ENCODE data around the gene ABCA13.
"Not testable (repeated sequence)": the region's sequence is repeated elsewhere in the genome, so short reads cannot be mapped to it uniquely, and the experiment has no call there.

The ABCA13 gene, protein sequence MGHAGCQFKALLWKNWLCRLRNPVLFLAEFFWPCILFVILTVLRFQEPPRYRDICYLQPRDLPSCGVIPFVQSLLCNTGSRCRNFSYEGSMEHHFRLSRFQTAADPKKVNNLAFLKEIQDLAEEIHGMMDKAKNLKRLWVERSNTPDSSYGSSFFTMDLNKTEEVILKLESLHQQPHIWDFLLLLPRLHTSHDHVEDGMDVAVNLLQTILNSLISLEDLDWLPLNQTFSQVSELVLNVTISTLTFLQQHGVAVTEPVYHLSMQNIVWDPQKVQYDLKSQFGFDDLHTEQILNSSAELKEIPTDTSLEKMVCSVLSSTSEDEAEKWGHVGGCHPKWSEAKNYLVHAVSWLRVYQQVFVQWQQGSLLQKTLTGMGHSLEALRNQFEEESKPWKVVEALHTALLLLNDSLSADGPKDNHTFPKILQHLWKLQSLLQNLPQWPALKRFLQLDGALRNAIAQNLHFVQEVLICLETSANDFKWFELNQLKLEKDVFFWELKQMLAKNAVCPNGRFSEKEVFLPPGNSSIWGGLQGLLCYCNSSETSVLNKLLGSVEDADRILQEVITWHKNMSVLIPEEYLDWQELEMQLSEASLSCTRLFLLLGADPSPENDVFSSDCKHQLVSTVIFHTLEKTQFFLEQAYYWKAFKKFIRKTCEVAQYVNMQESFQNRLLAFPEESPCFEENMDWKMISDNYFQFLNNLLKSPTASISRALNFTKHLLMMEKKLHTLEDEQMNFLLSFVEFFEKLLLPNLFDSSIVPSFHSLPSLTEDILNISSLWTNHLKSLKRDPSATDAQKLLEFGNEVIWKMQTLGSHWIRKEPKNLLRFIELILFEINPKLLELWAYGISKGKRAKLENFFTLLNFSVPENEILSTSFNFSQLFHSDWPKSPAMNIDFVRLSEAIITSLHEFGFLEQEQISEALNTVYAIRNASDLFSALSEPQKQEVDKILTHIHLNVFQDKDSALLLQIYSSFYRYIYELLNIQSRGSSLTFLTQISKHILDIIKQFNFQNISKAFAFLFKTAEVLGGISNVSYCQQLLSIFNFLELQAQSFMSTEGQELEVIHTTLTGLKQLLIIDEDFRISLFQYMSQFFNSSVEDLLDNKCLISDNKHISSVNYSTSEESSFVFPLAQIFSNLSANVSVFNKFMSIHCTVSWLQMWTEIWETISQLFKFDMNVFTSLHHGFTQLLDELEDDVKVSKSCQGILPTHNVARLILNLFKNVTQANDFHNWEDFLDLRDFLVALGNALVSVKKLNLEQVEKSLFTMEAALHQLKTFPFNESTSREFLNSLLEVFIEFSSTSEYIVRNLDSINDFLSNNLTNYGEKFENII (N-terminal part only)

DNA sequence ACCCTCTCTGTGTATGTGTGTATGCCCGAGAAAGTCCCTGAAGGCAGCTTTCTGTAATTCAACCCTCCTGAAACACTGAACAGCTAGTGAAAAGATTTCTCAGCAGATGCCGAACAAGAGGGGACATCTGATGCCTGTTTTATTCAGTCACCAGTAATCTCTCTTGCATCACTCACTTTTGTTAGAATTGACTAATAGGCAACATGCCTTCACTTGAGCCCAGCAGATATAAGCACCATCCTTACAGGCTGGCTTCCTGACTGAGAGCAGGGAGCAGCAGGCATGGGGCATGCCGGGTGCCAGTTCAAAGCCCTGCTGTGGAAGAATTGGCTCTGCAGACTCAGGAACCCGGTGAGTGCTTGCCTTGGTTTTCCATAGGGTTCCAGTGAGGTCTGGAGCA lies at the start of gene ABCA13:
TSS of gene ABCA13 (plus strand) at position 257 of the 400 bp plus-strand sequence. CDS start at position 283, 26 bp downstream.
- no peak within 1 kb of the TSS for H3K4me3 ChIP-seq (ENCODE audit: low read depth, low read length)
- H3K9ac ChIP-seq (ENCODE audit: low read depth, low read length) = no peak within 1 kb of the TSS
- H3K4me1 ChIP-seq (ENCODE audit: control insufficient read depth, insufficient read depth, low read length) = peaks cover 5% of the 10 kb centered on the region
- H3K36me3 ChIP-seq (ENCODE audit: control insufficient read depth, insufficient read depth, low read length) = no peaks in the 10 kb centered on the region
- peaks cover 8% of the 10 kb centered on the region for H3K27me3 ChIP-seq (ENCODE audit: control insufficient read depth, insufficient read depth, low read length)
- no peaks in the 10 kb centered on the region for H3K9me3 ChIP-seq (ENCODE audit: control insufficient read depth, insufficient read depth, low read length)

- no peak overlapping the region for H3K4me3 ChIP-seq (ENCODE audit: low read depth, low read length)
- H3K4me1 ChIP-seq (ENCODE audit: control insufficient read depth, insufficient read depth, low read length) = no peaks in the 10 kb centered on the region
- no peaks in the 10 kb centered on the region for H3K9me3 ChIP-seq (ENCODE audit: control insufficient read depth, insufficient read depth, low read length)
- H3K36me3 ChIP-seq (ENCODE audit: control insufficient read depth, insufficient read depth, low read length) = no peaks in the 10 kb centered on the region
- no peaks in the 10 kb centered on the region for H3K27me3 ChIP-seq (ENCODE audit: control insufficient read depth, insufficient read depth, low read length)
- H3K9ac ChIP-seq (ENCODE audit: low read depth, low read length) = no peak overlapping the region
Observed at GRCh38 chr7:48126037-48126436, 45.2 kb upstream of the ABCA13 start.

DNA sequence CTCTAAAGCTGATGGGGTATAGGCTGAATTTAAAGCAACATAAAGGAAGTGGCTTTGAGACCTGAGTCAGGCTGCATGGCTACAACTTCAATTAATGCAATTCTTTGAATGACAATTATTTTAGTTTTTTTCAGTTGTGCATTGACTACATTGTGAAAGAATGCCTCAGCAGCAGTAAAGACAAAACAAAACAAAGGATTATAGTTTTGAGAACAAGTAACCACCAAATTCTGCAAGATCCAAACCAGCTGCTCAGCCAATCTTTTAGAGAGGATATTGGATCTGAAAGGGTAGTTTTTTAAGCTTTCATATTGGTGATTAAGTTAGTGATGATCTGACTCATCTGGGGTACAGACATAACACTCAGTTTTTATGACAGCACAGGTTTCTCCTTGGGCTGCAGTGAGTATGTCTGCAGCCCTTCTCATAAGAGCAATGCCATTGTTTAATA lies 40.6 kb upstream of the ABCA13 start:
- Histone ChIP-seq H3K9ac (ENCODE audit: low read depth, low read length) (no peak overlapping the region), H3K4me3 (ENCODE audit: low read depth, low read length) (no peak overlapping the region), H3K4me1 (ENCODE audit: control insufficient read depth, insufficient read depth, low read length) (peaks cover 2% of the 10 kb centered on the region), H3K27me3 (ENCODE audit: control insufficient read depth, insufficient read depth, low read length) (no peaks in the 10 kb centered on the region), H3K9me3 (ENCODE audit: control insufficient read depth, insufficient read depth, low read length) (no peaks in the 10 kb centered on the region), H3K36me3 (ENCODE audit: control insufficient read depth, insufficient read depth, low read length) (no peaks in the 10 kb centered on the region)

GRCh38 chr7:48132792-48133191 lies 38.5 kb upstream of the ABCA13 start:
- no peak overlapping the region for H3K4me3 ChIP-seq (ENCODE audit: low read depth, low read length)
- H3K4me1 ChIP-seq (ENCODE audit: control insufficient read depth, insufficient read depth, low read length) = peaks cover 2% of the 10 kb centered on the region
- no peaks in the 10 kb centered on the region for H3K27me3 ChIP-seq (ENCODE audit: control insufficient read depth, insufficient read depth, low read length)
- H3K9me3 ChIP-seq (ENCODE audit: control insufficient read depth, insufficient read depth, low read length) = no peaks in the 10 kb centered on the region
- no peaks in the 10 kb centered on the region for H3K36me3 ChIP-seq (ENCODE audit: control insufficient read depth, insufficient read depth, low read length)
- no peak overlapping the region for H3K9ac ChIP-seq (ENCODE audit: low read depth, low read length)

GRCh38 chr7:48139459-48139858 lies 31.8 kb upstream of the ABCA13 start:
- H3K36me3 ChIP-seq (ENCODE audit: control insufficient read depth, insufficient read depth, low read length) = no peaks in the 10 kb centered on the region
- H3K4me3 ChIP-seq (ENCODE audit: low read depth, low read length) = no peak overlapping the region
- H3K4me1 ChIP-seq (ENCODE audit: control insufficient read depth, insufficient read depth, low read length) = no peaks in the 10 kb centered on the region
- H3K27me3 ChIP-seq (ENCODE audit: control insufficient read depth, insufficient read depth, low read length) = no peaks in the 10 kb centered on the region
- H3K9me3 ChIP-seq (ENCODE audit: control insufficient read depth, insufficient read depth, low read length) = peaks cover 6% of the 10 kb centered on the region
- H3K9ac ChIP-seq (ENCODE audit: low read depth, low read length) = no peak overlapping the region

DNA sequence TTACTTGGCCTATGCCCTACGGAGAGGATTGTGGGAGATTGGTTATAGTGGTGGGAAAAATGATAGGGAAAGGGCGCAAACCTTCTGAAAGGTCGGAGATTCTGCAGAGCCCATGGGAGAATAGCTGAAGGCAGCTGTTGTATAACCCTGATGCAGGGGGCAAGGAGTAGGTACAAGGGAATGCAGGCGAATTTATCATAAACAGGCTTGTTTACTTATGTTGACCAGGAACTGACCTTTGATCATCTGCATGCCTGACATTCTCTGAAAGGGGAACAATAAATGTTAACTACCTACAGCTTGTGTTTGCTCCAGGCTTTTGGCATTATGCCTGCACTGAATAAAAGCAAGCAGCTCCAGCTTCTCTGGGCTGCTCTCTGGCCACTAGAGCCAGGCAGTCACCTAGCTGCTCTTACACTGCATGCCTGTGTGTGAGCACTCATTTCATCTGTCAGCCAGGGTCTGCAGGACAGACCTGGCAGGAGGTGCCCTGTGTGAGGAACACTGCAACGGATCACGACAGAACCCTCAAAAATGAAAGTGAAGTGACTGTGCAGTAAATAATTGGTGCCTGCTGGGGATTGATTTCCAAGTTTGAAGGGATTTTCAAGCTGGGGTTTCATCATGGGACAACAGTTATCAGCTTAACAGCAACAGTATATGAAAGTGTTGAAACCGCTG lies 31.1 kb upstream of the ABCA13 start:
- Histone ChIP-seq H3K36me3 (ENCODE audit: control insufficient read depth, insufficient read depth, low read length) (no peaks in the 10 kb centered on the region), H3K9me3 (ENCODE audit: control insufficient read depth, insufficient read depth, low read length) (peaks cover 6% of the 10 kb centered on the region), H3K27me3 (ENCODE audit: control insufficient read depth, insufficient read depth, low read length) (no peaks in the 10 kb centered on the region), H3K9ac (ENCODE audit: low read depth, low read length) (no peak overlapping the region), H3K4me3 (ENCODE audit: low read depth, low read length) (no peak overlapping the region), H3K4me1 (ENCODE audit: control insufficient read depth, insufficient read depth, low read length) (peaks cover under 1% of the 10 kb centered on the region)

DNA sequence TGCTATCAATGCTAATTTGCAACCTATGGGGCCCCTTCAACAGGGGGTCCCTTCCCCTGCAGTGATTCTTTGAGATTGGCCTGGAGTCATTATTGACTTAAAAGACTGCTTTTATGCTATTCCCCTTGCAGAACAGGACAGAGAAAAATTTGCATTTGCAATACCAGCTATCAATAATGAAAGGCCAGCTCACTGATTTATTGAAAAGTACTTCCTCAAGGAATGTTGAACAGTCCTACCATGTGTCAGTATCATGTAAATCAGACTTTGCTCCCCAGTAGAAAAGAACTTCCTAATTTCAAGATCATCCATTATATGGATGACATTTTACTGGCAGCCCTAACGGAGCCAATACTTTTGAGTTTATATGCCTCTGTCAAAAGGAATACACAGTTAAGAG lies 29.7 kb upstream of the ABCA13 start:
- H3K36me3 ChIP-seq (ENCODE audit: control insufficient read depth, insufficient read depth, low read length) = no peaks in the 10 kb centered on the region
- H3K9me3 ChIP-seq (ENCODE audit: control insufficient read depth, insufficient read depth, low read length) = peaks cover 6% of the 10 kb centered on the region
- H3K27me3 ChIP-seq (ENCODE audit: control insufficient read depth, insufficient read depth, low read length) = no peaks in the 10 kb centered on the region
- H3K9ac ChIP-seq (ENCODE audit: low read depth, low read length) = no peak overlapping the region
- peaks cover 2% of the 10 kb centered on the region for H3K4me1 ChIP-seq (ENCODE audit: control insufficient read depth, insufficient read depth, low read length)
- H3K4me3 ChIP-seq (ENCODE audit: low read depth, low read length) = no peak overlapping the region

DNA sequence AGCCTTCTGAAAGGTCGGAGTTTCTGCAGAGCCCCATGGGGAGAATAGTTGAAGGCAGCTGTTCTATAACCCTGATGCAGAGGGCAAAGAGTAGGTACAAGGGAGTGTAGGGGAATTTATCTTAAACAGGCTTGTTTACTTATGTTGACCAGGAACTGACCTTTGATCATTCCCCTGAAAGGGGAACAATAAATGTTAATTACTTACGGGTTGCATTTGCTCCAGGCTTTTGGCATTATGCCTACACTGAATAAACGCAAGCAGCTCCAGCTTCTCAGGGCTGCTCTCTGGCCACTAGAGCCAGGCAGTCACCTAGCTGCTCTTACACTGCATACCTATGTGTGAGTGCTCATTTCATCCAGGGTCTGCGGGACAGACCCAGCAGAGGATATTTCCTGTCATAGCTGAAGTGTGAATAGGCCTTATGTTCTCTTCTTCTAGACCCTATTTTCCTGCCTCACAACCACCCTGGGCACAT lies 26.9 kb upstream of the ABCA13 start:
- no peaks in the 10 kb centered on the region for H3K36me3 ChIP-seq (ENCODE audit: control insufficient read depth, insufficient read depth, low read length)
- no peaks in the 10 kb centered on the region for H3K27me3 ChIP-seq (ENCODE audit: control insufficient read depth, insufficient read depth, low read length)
- no peak overlapping the region for H3K4me3 ChIP-seq (ENCODE audit: low read depth, low read length)
- peaks cover 4% of the 10 kb centered on the region for H3K4me1 ChIP-seq (ENCODE audit: control insufficient read depth, insufficient read depth, low read length)
- peaks cover 6% of the 10 kb centered on the region for H3K9me3 ChIP-seq (ENCODE audit: control insufficient read depth, insufficient read depth, low read length)
- H3K9ac ChIP-seq (ENCODE audit: low read depth, low read length) = no peak overlapping the region

GRCh38 chr7:48147078-48147591 lies 24.1 kb upstream of the ABCA13 start:
- H3K4me3 ChIP-seq (ENCODE audit: low read depth, low read length) = no peak overlapping the region
- H3K9ac ChIP-seq (ENCODE audit: low read depth, low read length) = no peak overlapping the region
- peaks cover 4% of the 10 kb centered on the region for H3K4me1 ChIP-seq (ENCODE audit: control insufficient read depth, insufficient read depth, low read length)
- H3K27me3 ChIP-seq (ENCODE audit: control insufficient read depth, insufficient read depth, low read length) = no peaks in the 10 kb centered on the region
- peaks cover 6% of the 10 kb centered on the region for H3K9me3 ChIP-seq (ENCODE audit: control insufficient read depth, insufficient read depth, low read length)
- no peaks in the 10 kb centered on the region for H3K36me3 ChIP-seq (ENCODE audit: control insufficient read depth, insufficient read depth, low read length)

GRCh38 chr7:48147690-48148089 lies 23.6 kb upstream of the ABCA13 start:
- H3K9me3 ChIP-seq (ENCODE audit: control insufficient read depth, insufficient read depth, low read length); H3K36me3 ChIP-seq (ENCODE audit: control insufficient read depth, insufficient read depth, low read length); H3K9ac ChIP-seq (ENCODE audit: low read depth, low read length); H3K4me3 ChIP-seq (ENCODE audit: low read depth, low read length); H3K27me3 ChIP-seq (ENCODE audit: control insufficient read depth, insufficient read depth, low read length); H3K4me1 ChIP-seq (ENCODE audit: control insufficient read depth, insufficient read depth, low read length): not testable (repeated sequence)

Measured in iPS-15b (cell line).